K562 (cell line): ENCODE measurements around the gene SRCAP. TPM values are rescaled to one million over a fixed set of nuclear protein-coding genes. Genes with fewer than 3 reads are reported as not detected.

Source experiments
- IRF2 ChIP-seq: sonication (generic); formaldehyde crosslinking; IDR thresholded peaks from 2 replicates; pipeline ENCODE4 v1.8.1; 2022; ENCODE audit warnings: mild to moderate bottlenecking, missing genetic modification reagents
- JUN ChIP-seq, 2 experiments: sonication (generic) in 1 of 2; formaldehyde crosslinking in 1 of 2; IDR thresholded peaks; 2 replicates each; pipeline versions ENCODE4 v1.6.1 to v1.8.0; 2012 to 2022; ENCODE audit warnings: borderline replicate concordance in 2 of 2, mild to moderate bottlenecking in 2 of 2, improper control_type of control experiment in 1 of 2, low read depth in 1 of 2, low read length in 1 of 2, missing genetic modification reagents in 1 of 2
- MTA1 ChIP-seq: fragments of 450-650 bp; IDR thresholded peaks from 2 replicates; pipeline ENCODE4 v1.6.1; 2017; ENCODE audit warnings: borderline replicate concordance
- NELFE ChIP-seq: IDR thresholded peaks from 2 replicates; pipeline ENCODE4 v1.6.1; 2011; ENCODE audit warnings: mild to moderate bottlenecking; ENCODE audit not compliant: insufficient read depth, insufficient read length
- TCFL5 ChIP-seq: fragments of 250-450 bp; sonication (Bioruptor Pico); conservative IDR thresholded peaks from 2 replicates; pipeline ENCODE4 v1.6.1; 2021; ENCODE audit warnings: mild to moderate bottlenecking, moderate library complexity, matching md5 sums
- ZBTB40 ChIP-seq, 2 experiments: fragments of 450-650 bp in 1 of 2; sonication (generic) in 1 of 2; formaldehyde crosslinking in 1 of 2; IDR thresholded peaks; 2 replicates each; pipeline versions ENCODE4 v1.7.1 to v1.9.0; 2016 to 2022; ENCODE audit warnings: inconsistent platforms in 1 of 2, mild to moderate bottlenecking in 1 of 2, missing genetic modification reagents in 1 of 2
- ZNF121 ChIP-seq: sonication (generic); formaldehyde crosslinking; conservative IDR thresholded peaks from 2 replicates; pipeline ENCODE4 v1.8.0; 2022; ENCODE audit warnings: missing genetic modification reagents
- ZNF584 ChIP-seq: fragments of 200-800 bp; sonication (Bioruptor generic); IDR thresholded peaks from 2 replicates; pipeline ENCODE4 v1.6.1; 2016; ENCODE audit warnings: low read depth, mild to moderate bottlenecking, missing genetic modification characterization, missing compliant biosample characterization
- polyA plus RNA-seq, 8 experiments: library from polyadenylated mRNA; depleted of rRNA in 4 of 8; stranded (reverse) in 5 of 8; unstranded in 3 of 8; fragments of >200 nt; fragmentation: Nextera tagmentation in 2 of 8; fragmentation: Illumina TruSeq in 1 of 8; extraction: Ambion mirVana in 2 of 8; extraction: Trizol in 1 of 8; gene quantifications; 2 replicates each; pipeline versions ENCODE4 v1.2.1 to v1.2.3, GENCODE V29; 2011 to 2014; ENCODE audit warnings: inconsistent platforms in 1 of 8, missing spikeins in 1 of 8
- total RNA-seq, 7 experiments: library from RNA; depleted of rRNA in 6 of 7; stranded (reverse); fragments of >200 nt in 6 of 7; fragmentation: Illumina TruSeq in 2 of 7; extraction: Trizol in 2 of 7; gene quantifications; 2 replicates each; pipeline versions ENCODE4 v1.2.1 to v1.2.3, GENCODE V29; 2011 to 2021; ENCODE audit warnings: low replicate concordance in 1 of 7
- TF ChIP-seq, protein P1 (sequence below): fragments of 250-450 bp; sonication (Bioruptor Pico); IDR thresholded peaks from 2 replicates; pipeline ENCODE4 v1.4.0; 2020; ENCODE audit warnings: mild to moderate bottlenecking, moderate library complexity
- TF ChIP-seq, protein P2 (sequence below): fragments of 150-350 bp; conservative IDR thresholded peaks from 2 replicates; pipeline ENCODE4 v1.6.1; 2014; ENCODE audit warnings: low read length

The SRCAP gene
- total and polyA plus RNA-seq, 9 of the 15 experiments (the other 6 are each of a cell fraction or from before 2014, with no cell fraction given) = 0.21 to 62.6 (median 5.8) TPM

DNA sequence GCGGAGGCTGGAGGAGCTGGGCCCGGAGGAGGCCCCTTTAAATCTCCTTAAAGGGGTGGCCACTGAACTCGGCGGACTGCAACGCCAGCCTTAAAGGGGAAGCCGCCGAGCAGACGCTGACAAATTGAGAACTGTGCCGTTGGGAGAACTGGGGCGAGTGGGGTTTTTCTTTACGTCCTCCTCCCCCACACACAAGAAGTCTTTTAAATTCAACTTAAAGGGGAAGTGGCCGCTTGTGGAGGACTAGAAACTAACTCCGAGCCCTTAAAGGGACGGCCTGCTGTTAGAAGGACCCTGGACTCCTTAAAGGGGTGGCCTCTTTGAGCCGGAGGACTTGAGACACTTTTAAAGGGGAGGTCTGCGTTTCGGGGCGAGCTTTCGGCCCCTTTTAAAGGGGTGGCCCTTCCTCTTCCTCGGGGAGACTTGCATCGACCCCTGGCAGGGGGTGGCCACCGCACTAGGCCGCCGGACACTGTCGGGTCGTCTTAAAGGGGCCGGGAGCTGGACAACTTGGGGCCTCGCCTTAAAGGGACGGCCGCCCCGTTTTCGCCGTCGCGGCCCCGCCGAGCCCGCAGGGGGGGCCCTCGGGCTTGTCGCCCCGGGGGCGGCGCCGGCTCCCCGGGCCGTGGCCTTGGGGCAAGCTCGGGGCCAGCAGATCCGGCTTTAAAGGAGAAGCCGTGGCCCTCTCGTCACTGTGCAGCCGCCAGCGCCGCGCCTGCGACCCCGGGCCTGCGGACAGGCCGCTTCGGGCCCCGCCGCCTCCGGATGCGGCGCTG, 40.1 kb upstream of the SRCAP start (continued):
- TF ChIP-seq ZBTB40 (IDR thresholded peaks at IDR 0.05) (no peak), ZBTB40 (CRISPR knock-in tag; IDR thresholded peaks at IDR 0.05) (no peak), ZNF121 (CRISPR knock-in tag) (no peak), IRF2 (CRISPR knock-in tag) (no peak), JUN (IDR thresholded peaks at IDR 0.05; ENCODE audit: borderline replicate concordance, low read depth, low read length) (no peak), JUN (CRISPR knock-in tag; IDR thresholded peaks at IDR 0.05; ENCODE audit: borderline replicate concordance) (no peak), NELFE (no peak), TCFL5 (CRISPR knock-in tag) (no peak), MTA1 (no peak), ZNF584 (CRISPR knock-in tag) (no peak)
- TF ChIP-seq, protein P1, sequence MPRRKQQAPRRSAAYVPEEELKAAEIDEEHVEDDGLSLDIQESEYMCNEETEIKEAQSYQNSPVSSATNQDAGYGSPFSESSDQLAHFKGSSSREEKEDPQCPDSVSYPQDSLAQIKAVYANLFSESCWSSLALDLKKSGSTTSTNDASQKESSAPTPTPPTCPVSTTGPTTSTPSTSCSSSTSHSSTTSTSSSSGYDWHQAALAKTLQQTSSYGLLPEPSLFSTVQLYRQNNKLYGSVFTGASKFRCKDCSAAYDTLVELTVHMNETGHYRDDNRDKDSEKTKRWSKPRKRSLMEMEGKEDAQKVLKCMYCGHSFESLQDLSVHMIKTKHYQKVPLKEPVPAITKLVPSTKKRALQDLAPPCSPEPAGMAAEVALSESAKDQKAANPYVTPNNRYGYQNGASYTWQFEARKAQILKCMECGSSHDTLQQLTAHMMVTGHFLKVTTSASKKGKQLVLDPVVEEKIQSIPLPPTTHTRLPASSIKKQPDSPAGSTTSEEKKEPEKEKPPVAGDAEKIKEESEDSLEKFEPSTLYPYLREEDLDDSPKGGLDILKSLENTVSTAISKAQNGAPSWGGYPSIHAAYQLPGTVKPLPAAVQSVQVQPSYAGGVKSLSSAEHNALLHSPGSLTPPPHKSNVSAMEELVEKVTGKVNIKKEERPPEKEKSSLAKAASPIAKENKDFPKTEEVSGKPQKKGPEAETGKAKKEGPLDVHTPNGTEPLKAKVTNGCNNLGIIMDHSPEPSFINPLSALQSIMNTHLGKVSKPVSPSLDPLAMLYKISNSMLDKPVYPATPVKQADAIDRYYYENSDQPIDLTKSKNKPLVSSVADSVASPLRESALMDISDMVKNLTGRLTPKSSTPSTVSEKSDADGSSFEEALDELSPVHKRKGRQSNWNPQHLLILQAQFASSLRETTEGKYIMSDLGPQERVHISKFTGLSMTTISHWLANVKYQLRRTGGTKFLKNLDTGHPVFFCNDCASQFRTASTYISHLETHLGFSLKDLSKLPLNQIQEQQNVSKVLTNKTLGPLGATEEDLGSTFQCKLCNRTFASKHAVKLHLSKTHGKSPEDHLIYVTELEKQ = no peak
- TF ChIP-seq, protein P2, sequence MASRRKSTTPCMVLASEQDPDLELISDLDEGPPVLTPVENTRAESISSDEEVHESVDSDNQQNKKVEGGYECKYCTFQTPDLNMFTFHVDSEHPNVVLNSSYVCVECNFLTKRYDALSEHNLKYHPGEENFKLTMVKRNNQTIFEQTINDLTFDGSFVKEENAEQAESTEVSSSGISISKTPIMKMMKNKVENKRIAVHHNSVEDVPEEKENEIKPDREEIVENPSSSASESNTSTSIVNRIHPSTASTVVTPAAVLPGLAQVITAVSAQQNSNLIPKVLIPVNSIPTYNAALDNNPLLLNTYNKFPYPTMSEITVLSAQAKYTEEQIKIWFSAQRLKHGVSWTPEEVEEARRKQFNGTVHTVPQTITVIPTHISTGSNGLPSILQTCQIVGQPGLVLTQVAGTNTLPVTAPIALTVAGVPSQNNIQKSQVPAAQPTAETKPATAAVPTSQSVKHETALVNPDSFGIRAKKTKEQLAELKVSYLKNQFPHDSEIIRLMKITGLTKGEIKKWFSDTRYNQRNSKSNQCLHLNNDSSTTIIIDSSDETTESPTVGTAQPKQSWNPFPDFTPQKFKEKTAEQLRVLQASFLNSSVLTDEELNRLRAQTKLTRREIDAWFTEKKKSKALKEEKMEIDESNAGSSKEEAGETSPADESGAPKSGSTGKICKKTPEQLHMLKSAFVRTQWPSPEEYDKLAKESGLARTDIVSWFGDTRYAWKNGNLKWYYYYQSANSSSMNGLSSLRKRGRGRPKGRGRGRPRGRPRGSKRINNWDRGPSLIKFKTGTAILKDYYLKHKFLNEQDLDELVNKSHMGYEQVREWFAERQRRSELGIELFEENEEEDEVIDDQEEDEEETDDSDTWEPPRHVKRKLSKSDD = 0 out of 2 replicates have a peak, but pooled peaks have one; percentile 63
